Gastroesophageal sphincter (tissue), 4 donors: ENCODE data around the gene TMX4. TPM values are rescaled to one million over a fixed set of nuclear protein-coding genes. Genes with fewer than 3 reads are reported as not detected.

Source experiments
- ATAC-seq: fragments of 150-250 bp; one replicate; pipeline ENCODE4 v1.9.1; 2016; ENCODE audit warnings: mild to moderate bottlenecking, moderate library complexity
- H3K27ac ChIP-seq, 4 donors: fragments of 200-600 bp; sonication (generic) in 3 of 4; 1 replicate in 3 of 4; 2 replicates in 1 of 4; pipeline ENCODE4 v1.5.1; 2016 to 2019
- H3K27me3 ChIP-seq: fragments of 200-600 bp; sonication (generic); one replicate; pipeline ENCODE4 v1.5.1; 2019
- H3K36me3 ChIP-seq, 2 donors: fragments of 200-600 bp; sonication (generic); one replicate each; pipeline ENCODE4 v1.5.1; 2019; ENCODE audit warnings: control low read depth in 1 of 2
- H3K4me1 ChIP-seq, 3 donors: fragments of 200-600 bp; sonication (generic); 1 replicate in 2 of 3; 2 replicates in 1 of 3; pipeline ENCODE4 v1.5.1; 2016 to 2019; ENCODE audit warnings: control low read depth in 2 of 3
- H3K4me3 ChIP-seq, 2 donors: fragments of 200-600 bp; sonication (generic); one replicate each; pipeline ENCODE4 v1.5.1; 2019; ENCODE audit warnings: mild to moderate bottlenecking in 1 of 2, moderate library complexity in 1 of 2
- H3K9me3 ChIP-seq, 3 donors: fragments of 200-600 bp; sonication (generic); one replicate each; pipeline ENCODE4 v1.5.1; 2017 to 2019; ENCODE audit warnings: control low read depth in 2 of 3
- EP300 ChIP-seq: sonication (generic); formaldehyde crosslinking; IDR thresholded peaks from one replicate; pipeline ENCODE4 v1.6.1; 2017; ENCODE audit warnings: antibody characterized with exemption, mild to moderate bottlenecking
- POLR2A ChIP-seq, 2 donors: fragments of 450-650 bp; IDR thresholded peaks; one replicate each; pipeline ENCODE4 v1.6.1; 2017; ENCODE audit warnings: antibody characterized with exemption in 2 of 2, mild to moderate bottlenecking in 2 of 2, moderate library complexity in 1 of 2
- POLR2AphosphoS5 ChIP-seq: sonication (generic); formaldehyde crosslinking; IDR thresholded peaks from one replicate; pipeline ENCODE4 v1.6.1; 2017; ENCODE audit warnings: antibody characterized with exemption
- WGBS, 2 donors: methylation state at CpG; one replicate each; pipeline ENCODE4 v1.1.5; 2018; ENCODE audit warnings: low coverage in 1 of 2; 5-methylcytosine and 5-hydroxymethylcytosine counted together
- total RNA-seq, 4 donors: library from RNA; depleted of rRNA; stranded (reverse); fragments of >200 nt; gene quantifications; one replicate each; pipeline ENCODE4 v1.1.0, GENCODE V29; 2016
- TF ChIP-seq, protein P1 (sequence below), 4 experiments: fragments of 200-600 bp in 2 of 4; fragments of 450-650 bp in 2 of 4; sonication (generic) in 1 of 4; IDR thresholded peaks; one replicate each; pipeline ENCODE4 v1.5.1; 2017 to 2019; ENCODE audit warnings: antibody characterized with exemption in 4 of 4, mild to moderate bottlenecking in 2 of 4, moderate library complexity in 2 of 4

Gene TMX4, protein sequence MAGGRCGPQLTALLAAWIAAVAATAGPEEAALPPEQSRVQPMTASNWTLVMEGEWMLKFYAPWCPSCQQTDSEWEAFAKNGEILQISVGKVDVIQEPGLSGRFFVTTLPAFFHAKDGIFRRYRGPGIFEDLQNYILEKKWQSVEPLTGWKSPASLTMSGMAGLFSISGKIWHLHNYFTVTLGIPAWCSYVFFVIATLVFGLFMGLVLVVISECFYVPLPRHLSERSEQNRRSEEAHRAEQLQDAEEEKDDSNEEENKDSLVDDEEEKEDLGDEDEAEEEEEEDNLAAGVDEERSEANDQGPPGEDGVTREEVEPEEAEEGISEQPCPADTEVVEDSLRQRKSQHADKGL
- 10 to 100 TPM; 44.7 to 76.1 (median 61.2) TPM for total RNA-seq

DNA sequence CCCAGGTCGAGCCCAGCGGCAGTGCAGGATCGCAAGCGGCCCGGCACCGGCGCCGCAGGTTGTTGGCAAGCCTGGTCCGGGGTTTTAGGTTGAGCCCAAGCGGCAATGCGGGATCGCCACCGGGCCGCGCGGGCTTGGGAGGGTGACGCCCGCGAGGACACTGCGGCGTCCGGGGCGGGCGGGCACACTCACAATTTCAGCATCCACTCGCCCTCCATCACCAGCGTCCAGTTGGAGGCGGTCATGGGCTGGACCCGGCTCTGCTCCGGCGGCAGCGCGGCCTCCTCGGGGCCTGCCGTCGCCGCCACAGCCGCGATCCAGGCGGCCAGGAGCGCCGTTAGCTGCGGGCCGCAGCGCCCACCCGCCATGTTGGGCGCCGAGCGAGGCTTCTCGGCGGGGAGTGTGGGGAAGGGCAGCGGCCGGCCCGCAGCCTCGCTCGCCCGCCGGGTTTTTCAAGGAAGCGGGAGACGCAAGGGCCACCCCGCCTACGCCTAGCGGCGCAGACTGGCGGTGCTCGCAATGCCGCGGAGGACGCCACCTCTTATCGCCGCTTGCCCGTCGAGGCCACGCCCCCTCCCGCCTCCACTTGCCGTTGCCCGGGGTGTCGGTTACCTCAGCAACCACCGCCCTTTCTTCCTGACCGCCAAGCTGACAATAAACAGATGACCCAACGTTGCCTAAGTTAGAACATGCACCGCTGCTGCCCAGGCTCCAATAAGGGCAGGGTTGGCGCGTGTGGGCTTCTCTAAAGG, at the start of gene TMX4:
TMX4 (minus strand) TSS at position 516 of the 752 bp plus-strand sequence; CDS start at position 368, 148 bp downstream.
- 0% methylated on average over 4 to 44 of the region's 83 CpGs for WGBS, 2 donors
- peaks cover 3 to 60% (median 4%) of the 10 kb centered on the region in 3 donors for H3K4me1 ChIP-seq
- H3K9me3 ChIP-seq, result no peaks in the 10 kb centered on the region
- H3K4me3 ChIP-seq, result peak within 1 kb of the TSS; percentile 66 to 94
- ATAC-seq, result peak; percentile 95
- no peaks in the 10 kb centered on the region for H3K27me3 ChIP-seq
- TF ChIP-seq, protein P1, sequence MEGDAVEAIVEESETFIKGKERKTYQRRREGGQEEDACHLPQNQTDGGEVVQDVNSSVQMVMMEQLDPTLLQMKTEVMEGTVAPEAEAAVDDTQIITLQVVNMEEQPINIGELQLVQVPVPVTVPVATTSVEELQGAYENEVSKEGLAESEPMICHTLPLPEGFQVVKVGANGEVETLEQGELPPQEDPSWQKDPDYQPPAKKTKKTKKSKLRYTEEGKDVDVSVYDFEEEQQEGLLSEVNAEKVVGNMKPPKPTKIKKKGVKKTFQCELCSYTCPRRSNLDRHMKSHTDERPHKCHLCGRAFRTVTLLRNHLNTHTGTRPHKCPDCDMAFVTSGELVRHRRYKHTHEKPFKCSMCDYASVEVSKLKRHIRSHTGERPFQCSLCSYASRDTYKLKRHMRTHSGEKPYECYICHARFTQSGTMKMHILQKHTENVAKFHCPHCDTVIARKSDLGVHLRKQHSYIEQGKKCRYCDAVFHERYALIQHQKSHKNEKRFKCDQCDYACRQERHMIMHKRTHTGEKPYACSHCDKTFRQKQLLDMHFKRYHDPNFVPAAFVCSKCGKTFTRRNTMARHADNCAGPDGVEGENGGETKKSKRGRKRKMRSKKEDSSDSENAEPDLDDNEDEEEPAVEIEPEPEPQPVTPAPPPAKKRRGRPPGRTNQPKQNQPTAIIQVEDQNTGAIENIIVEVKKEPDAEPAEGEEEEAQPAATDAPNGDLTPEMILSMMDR (IDR thresholded peaks at IDR 0.05), result peak; percentile 23 to 84 (median 62)
- TF ChIP-seq POLR2A (IDR thresholded peaks at IDR 0.05) (peak; percentile 95 to 97), POLR2AphosphoS5 (peak; percentile 98), EP300 (no peak)
- peak within 1 kb of the TSS; percentile 95 to 99 (median 99) for H3K27ac ChIP-seq
- no peaks in the 10 kb centered on the region for H3K36me3 ChIP-seq

DNA sequence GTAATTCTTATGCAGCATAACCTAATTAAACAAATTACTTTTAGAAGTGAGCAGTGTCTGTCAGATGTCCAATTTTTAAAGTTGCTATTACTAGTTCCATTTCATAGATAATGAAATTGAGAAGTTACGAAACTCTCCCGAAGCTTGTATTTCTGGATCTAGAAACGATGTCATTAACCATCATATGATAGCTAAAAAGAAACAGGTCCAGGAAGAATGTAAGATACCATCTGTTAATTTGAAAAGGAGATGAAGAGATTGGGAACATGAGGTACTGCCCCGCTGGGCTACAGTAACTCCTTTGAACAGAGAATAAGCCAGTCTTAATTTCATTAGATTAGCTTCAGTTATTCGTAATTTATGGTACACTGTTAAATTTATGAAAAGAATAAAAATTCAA, 47.5 kb upstream of the TMX4 start:
- H3K9me3 ChIP-seq, result no peaks in the 10 kb centered on the region
- no peak for TF ChIP-seq EP300
- TF ChIP-seq POLR2A (IDR thresholded peaks at IDR 0.05), result no peak
- TF ChIP-seq POLR2AphosphoS5, result no peak
- TF ChIP-seq, protein P1 (IDR thresholded peaks at IDR 0.05), result no peak
- H3K36me3 ChIP-seq, result no peaks in the 10 kb centered on the region
- peaks cover 0 to 17% (median 10%) of the 10 kb centered on the region in 3 donors for H3K4me1 ChIP-seq
- no peak overlapping the region for H3K4me3 ChIP-seq
- H3K27ac ChIP-seq, result no peak overlapping the region
- no peak for ATAC-seq
- 79 to 89% methylated on average over 5 of the region's 5 CpGs for WGBS, 2 donors
- no peaks in the 10 kb centered on the region for H3K27me3 ChIP-seq

DNA sequence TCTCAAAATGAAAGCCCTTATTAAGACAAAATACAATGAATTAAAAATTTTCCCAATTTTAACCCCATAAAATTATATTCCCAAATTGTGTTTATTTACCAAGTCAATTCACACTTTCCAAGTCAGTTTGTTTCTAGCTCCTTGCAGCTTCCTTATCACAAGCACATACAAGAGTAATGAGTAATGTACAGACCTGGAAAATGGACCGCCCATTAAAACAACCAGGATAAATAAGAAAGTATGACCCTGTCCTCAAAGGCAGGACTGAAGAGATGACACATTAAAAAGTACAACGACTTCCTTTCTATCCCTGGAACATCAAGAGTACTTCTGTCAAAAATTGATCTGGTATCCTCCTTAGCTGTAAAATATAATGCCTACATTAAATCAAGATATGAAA, 47.1 kb upstream of the TMX4 start:
- WGBS, 2 donors, result 68 to 85% methylated on average over 2 of the region's 2 CpGs
- ATAC-seq, result no peak
- no peaks in the 10 kb centered on the region for H3K27me3 ChIP-seq

DNA sequence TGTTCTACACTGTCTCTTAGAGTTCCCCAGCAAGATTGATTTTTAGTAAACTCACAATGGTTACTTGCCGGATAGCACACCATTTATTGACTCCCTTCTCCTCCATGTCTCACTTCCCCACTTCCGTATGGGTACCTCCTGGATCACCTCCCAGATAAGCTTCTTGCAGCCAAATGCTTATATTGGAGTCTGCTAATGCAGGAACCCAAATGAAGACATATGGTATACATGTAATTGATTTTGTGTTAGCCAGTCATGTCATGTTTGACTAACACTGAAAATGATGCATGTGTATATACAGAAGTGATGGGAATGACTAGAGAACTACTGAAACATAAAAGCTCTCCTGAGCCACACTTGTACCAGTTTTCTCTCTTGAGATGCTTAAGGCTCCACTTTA, 46.1 kb upstream of the TMX4 start:
- no peaks in the 10 kb centered on the region for H3K27me3 ChIP-seq
- peaks cover 0 to 30% (median 19%) of the 10 kb centered on the region in 3 donors for H3K4me1 ChIP-seq
- no peak overlapping the region for H3K27ac ChIP-seq
- no peak for TF ChIP-seq POLR2AphosphoS5
- TF ChIP-seq EP300, result no peak
- TF ChIP-seq POLR2A (IDR thresholded peaks at IDR 0.05), result no peak
- TF ChIP-seq, protein P1 (IDR thresholded peaks at IDR 0.05), result no peak
- ATAC-seq, result no peak
- 90 to 100% methylated on average over 2 of the region's 2 CpGs for WGBS, 2 donors
- no peaks in the 10 kb centered on the region for H3K9me3 ChIP-seq
- H3K4me3 ChIP-seq, result no peak overlapping the region
- H3K36me3 ChIP-seq, result no peaks in the 10 kb centered on the region

More for the DNA sequence above, 47.1 kb upstream of the TMX4 start:
- TF ChIP-seq POLR2AphosphoS5 (no peak), EP300 (no peak), POLR2A (IDR thresholded peaks at IDR 0.05) (no peak)
- TF ChIP-seq, protein P1 (IDR thresholded peaks at IDR 0.05), result no peak
- Histone ChIP-seq H3K36me3 (no peaks in the 10 kb centered on the region), H3K4me1 (peaks cover 0 to 21% (median 14%) of the 10 kb centered on the region in 3 donors), H3K27ac (no peak overlapping the region), H3K9me3 (no peaks in the 10 kb centered on the region), H3K4me3 (no peak overlapping the region)
